Measurements from ENCODE around the gene AZU1.

AZU1 gene

DNA sequence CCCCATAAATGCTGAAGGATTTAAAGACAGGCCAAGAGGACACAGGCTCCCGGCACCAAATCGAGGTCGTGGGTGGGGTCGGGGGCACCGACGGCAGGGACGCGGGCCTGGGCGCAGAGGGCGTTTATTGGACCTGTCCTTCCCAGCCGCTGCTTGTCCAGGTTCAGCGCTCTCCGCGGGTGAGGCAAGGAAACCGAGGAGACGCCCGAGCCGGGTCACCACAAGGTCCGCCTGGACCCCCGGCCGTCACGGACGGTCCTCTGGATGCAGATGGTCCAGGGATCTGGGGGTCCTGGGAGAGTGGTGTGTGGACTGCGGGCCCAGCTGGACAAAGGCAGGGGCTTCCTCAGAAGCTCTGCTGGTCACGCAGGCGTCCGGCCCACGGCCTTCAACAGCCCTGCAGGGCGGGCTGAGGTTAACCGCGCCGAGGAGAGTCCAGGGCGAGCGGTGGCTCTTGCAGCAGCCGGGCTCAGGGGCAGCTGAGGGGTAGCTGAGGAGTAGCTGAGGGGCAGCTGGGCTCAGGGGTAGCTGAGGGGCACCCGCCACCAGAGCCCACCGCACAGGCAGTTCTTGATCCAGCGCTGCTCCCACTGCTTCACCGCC lies 40.3 kb downstream of the AZU1 start:
- Histone ChIP-seq H3K9me2 (replicated peaks; ENCODE audit: control insufficient read depth, low read length) (no peaks in the 10 kb centered on the region), H3K4me2 (ENCODE audit: low read length) (no peak overlapping the region), H3K4me1 (ENCODE audit: control insufficient read depth, low read length) (peaks cover 26% of the 10 kb centered on the region), H3K36me3 (ENCODE audit: control insufficient read depth, low read length) (no peaks in the 10 kb centered on the region), H4K20me1 (ENCODE audit: control insufficient read depth, insufficient read depth, low read depth, low read length) (peaks cover 5% of the 10 kb centered on the region), H3K4me3 (ENCODE audit: low read length) (no peak overlapping the region), H3K27me3 (ENCODE audit: control insufficient read depth, low read length) (no peaks in the 10 kb centered on the region), H3K9me3 (ENCODE audit: control insufficient read depth, insufficient read depth, low read length) (no peaks in the 10 kb centered on the region), H3K27ac (ENCODE audit: low read depth, low read length) (no peak overlapping the region), H3K79me2 (ENCODE audit: control insufficient read depth, low read length) (no peaks in the 10 kb centered on the region), H3F3A (ENCODE audit: control insufficient read depth, insufficient read depth) (peaks cover 8% of the 10 kb centered on the region; the same call in 1 of the 2 replicates)
- TF ChIP-seq, protein P1, sequence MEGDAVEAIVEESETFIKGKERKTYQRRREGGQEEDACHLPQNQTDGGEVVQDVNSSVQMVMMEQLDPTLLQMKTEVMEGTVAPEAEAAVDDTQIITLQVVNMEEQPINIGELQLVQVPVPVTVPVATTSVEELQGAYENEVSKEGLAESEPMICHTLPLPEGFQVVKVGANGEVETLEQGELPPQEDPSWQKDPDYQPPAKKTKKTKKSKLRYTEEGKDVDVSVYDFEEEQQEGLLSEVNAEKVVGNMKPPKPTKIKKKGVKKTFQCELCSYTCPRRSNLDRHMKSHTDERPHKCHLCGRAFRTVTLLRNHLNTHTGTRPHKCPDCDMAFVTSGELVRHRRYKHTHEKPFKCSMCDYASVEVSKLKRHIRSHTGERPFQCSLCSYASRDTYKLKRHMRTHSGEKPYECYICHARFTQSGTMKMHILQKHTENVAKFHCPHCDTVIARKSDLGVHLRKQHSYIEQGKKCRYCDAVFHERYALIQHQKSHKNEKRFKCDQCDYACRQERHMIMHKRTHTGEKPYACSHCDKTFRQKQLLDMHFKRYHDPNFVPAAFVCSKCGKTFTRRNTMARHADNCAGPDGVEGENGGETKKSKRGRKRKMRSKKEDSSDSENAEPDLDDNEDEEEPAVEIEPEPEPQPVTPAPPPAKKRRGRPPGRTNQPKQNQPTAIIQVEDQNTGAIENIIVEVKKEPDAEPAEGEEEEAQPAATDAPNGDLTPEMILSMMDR (IDR thresholded peaks at IDR 0.05; ENCODE audit: low read depth, low read length, poor library complexity, severe bottlenecking), result no peak
- TF ChIP-seq EZH2phosphoT487 (IDR thresholded peaks at IDR 0.05; ENCODE audit: borderline replicate concordance, low read length), result no peak

DNA sequence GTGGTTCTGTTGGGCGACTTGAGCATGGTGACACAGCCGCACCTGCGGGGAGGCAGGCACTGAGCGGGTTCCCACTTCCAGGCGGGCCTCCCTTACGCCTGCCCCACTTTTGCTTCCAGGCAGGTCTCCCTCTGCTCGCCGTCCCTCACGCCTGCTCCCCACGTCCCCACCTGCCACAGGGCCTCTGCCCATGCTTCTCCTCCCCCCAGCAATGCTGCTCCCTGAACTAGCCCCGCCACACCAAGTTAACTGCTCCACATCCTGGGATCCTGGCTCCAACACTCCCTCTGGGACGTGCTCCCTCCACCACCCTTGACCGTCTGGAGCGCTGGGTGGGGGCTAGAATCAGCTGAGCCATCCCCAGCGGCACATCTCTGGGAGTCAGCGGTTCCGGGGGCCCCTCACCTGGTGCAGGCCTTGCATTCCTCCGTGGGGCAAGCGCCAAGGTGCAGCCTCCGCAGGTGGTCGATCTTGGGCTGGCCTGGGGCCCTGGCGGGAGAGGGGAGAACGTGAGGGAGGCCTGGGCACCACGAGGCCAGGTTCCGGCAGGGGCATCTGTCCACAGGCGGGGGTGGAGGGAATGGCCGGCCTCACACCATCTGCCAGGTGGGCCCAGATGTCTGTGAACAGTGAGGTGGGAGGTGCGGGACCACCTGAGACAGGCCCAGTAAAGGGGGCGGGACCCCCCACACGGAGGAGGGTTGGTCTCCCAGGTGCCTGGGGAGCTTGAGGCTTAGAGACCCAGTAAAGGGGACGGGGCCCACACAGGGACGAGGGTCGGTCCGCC lies 41.0 kb downstream of the AZU1 start:
- Histone ChIP-seq H3K4me1 (ENCODE audit: control insufficient read depth, low read length) (peaks cover 19% of the 10 kb centered on the region), H4K20me1 (ENCODE audit: control insufficient read depth, insufficient read depth, low read depth, low read length) (peaks cover 5% of the 10 kb centered on the region), H3K27me3 (ENCODE audit: control insufficient read depth, low read length) (no peaks in the 10 kb centered on the region), H3K79me2 (ENCODE audit: control insufficient read depth, low read length) (no peaks in the 10 kb centered on the region), H3F3A (ENCODE audit: control insufficient read depth, insufficient read depth) (peaks cover 5% of the 10 kb centered on the region; the same call in 1 of the 2 replicates), H3K9me3 (ENCODE audit: control insufficient read depth, insufficient read depth, low read length) (no peaks in the 10 kb centered on the region), H3K4me3 (ENCODE audit: low read length) (no peak overlapping the region), H3K27ac (ENCODE audit: low read depth, low read length) (no peak overlapping the region), H3K4me2 (ENCODE audit: low read length) (no peak overlapping the region), H3K9me2 (replicated peaks; ENCODE audit: control insufficient read depth, low read length) (no peaks in the 10 kb centered on the region), H3K36me3 (ENCODE audit: control insufficient read depth, low read length) (no peaks in the 10 kb centered on the region)
- TF ChIP-seq EZH2phosphoT487 (IDR thresholded peaks at IDR 0.05; ENCODE audit: borderline replicate concordance, low read length), result no peak
- TF ChIP-seq, protein P1 (IDR thresholded peaks at IDR 0.05; ENCODE audit: low read depth, low read length, poor library complexity, severe bottlenecking), result no peak

DNA sequence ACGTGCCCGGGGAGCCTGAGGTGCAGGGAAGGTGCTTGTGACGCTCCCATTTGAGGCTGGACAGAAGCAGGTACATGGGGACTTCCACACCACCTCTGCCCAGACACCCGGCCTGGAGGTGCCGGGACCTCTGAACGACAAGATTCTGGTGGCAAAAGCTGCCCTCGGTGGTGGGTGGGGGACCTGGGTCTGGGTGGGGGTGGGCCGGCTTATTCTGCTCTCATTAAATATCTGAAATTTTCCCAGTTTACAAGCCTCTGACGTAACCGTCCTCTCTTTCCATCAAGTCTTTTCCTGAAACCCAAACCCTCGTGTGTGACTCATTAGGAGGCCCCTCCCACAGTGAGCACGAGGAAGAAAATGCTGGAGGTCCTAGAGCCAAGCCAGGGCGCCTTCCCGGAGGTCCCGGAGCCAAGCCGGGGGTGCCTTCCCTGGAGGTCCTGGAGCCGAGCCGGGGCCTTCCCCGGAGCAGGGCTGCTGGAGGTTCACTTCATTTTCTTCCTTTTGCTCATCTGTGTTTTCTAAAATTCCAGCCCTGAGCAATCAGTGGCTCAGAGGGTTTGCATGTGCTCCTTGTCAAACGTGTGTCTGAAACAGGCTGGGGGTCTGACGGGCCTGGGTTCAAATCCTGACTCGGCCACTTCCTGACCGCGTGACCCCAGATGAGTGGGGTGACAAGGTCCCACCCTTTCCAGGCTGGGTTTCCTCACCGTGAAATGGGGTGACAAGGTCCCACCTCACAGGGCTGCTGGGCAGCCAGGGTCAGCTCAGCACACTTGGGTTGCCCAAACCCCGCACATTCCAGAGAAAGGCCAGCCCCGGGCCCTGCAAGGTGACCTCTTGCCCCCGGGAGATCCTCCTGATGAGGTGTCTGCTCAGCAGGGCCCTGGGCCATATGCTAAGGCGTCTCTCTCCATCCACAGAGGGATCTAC lies 41.9 kb downstream of the AZU1 start:
- Histone ChIP-seq H3K4me2 (ENCODE audit: low read length) (no peak overlapping the region), H3K27me3 (ENCODE audit: control insufficient read depth, low read length) (no peaks in the 10 kb centered on the region), H3K9me2 (replicated peaks; ENCODE audit: control insufficient read depth, low read length) (no peaks in the 10 kb centered on the region), H3K27ac (ENCODE audit: low read depth, low read length) (no peak overlapping the region), H3K9me3 (ENCODE audit: control insufficient read depth, insufficient read depth, low read length) (no peaks in the 10 kb centered on the region), H3K4me3 (ENCODE audit: low read length) (no peak overlapping the region), H3K36me3 (ENCODE audit: control insufficient read depth, low read length) (no peaks in the 10 kb centered on the region), H3F3A (ENCODE audit: control insufficient read depth, insufficient read depth) (peaks cover 5% of the 10 kb centered on the region; the same call in 1 of the 2 replicates), H3K79me2 (ENCODE audit: control insufficient read depth, low read length) (no peaks in the 10 kb centered on the region), H3K4me1 (ENCODE audit: control insufficient read depth, low read length) (peaks cover 12% of the 10 kb centered on the region), H4K20me1 (ENCODE audit: control insufficient read depth, insufficient read depth, low read depth, low read length) (peaks cover 5% of the 10 kb centered on the region)
- TF ChIP-seq, protein P1 (IDR thresholded peaks at IDR 0.05; ENCODE audit: low read depth, low read length, poor library complexity, severe bottlenecking), result no peak
- TF ChIP-seq EZH2phosphoT487 (IDR thresholded peaks at IDR 0.05; ENCODE audit: borderline replicate concordance, low read length), result no peak
